Thymus (tissue), 11 donors: ENCODE measurements around the gene CRTC3. TPM values are rescaled to one million over a fixed set of nuclear protein-coding genes. Genes with fewer than 3 reads are reported as not detected.
"Not testable (repeated sequence)": the region's sequence is repeated elsewhere in the genome, so short reads cannot be mapped to it uniquely, and the experiment has no call there.

Experiments used
- DNase-seq, 9 donors: peaks; one replicate each; pipeline ENCODE4 v3.0.0-alpha.2; 2013; ENCODE audit warnings: low spot score in 9 of 9, low read depth in 6 of 9, missing footprints in 1 of 9
- H3K27ac ChIP-seq, 2 donors: one replicate each; pipeline ENCODE4 v1.5.1; 2013; ENCODE audit warnings: control low read depth in 1 of 2, low read depth in 1 of 2, low read length in 1 of 2, mild to moderate bottlenecking in 1 of 2, moderate library complexity in 1 of 2
- H3K27me3 ChIP-seq, 2 donors: one replicate each; pipeline ENCODE4 v1.5.1; 2013; ENCODE audit warnings: low read length in 1 of 2; ENCODE audit not compliant: control insufficient read depth in 2 of 2, insufficient read depth in 1 of 2
- H3K36me3 ChIP-seq, 2 donors: one replicate each; pipeline ENCODE4 v1.5.1; 2013; ENCODE audit warnings: low read length in 1 of 2, mild to moderate bottlenecking in 1 of 2, moderate library complexity in 1 of 2; ENCODE audit not compliant: control insufficient read depth in 2 of 2, insufficient read depth in 2 of 2
- H3K4me1 ChIP-seq, 2 donors: one replicate each; pipeline ENCODE4 v1.5.1; 2013; ENCODE audit warnings: low read length in 2 of 2; ENCODE audit not compliant: control insufficient read depth in 2 of 2, insufficient read depth in 2 of 2
- H3K4me3 ChIP-seq, 2 donors: one replicate each; pipeline ENCODE4 v1.5.1; 2013; ENCODE audit warnings: low read length in 2 of 2, control low read depth in 1 of 2, mild to moderate bottlenecking in 1 of 2
- H3K9me3 ChIP-seq, 2 donors: one replicate each; pipeline ENCODE4 v1.5.1; 2013; ENCODE audit warnings: low read length in 1 of 2, mild to moderate bottlenecking in 1 of 2; ENCODE audit not compliant: control insufficient read depth in 2 of 2, insufficient read depth in 1 of 2
- WGBS: extraction: QIAGEN DNeasy Blood & Tissue Kit; methylation state at CpG from one replicate; pipeline ENCODE4 v1.1.7; 2013; 5-methylcytosine and 5-hydroxymethylcytosine counted together
- polyA plus RNA-seq: library from polyadenylated mRNA; stranded (reverse); fragments of 200-250 nt; gene quantifications from one replicate; pipeline ENCODE4 v1.2.3, GENCODE V29; 2013
- total RNA-seq: library from RNA; stranded (reverse); fragments of 120-200 nt; gene quantifications from one replicate; pipeline ENCODE4 v1.2.4, GENCODE V29; 2013
- donor health status: healthy.

Gene CRTC3
- total and polyA plus RNA-seq, 2 donors: 5.8 to 17.9 TPM

GRCh38 chr15:90683876-90684275 lies 154.2 kb downstream of the CRTC3 start:
- Histone ChIP-seq H3K27ac (no peak overlapping the region), H3K9me3 (peaks cover 0 to under 1% of the 10 kb centered on the region in 2 donors), H3K27me3 (no peaks in the 10 kb centered on the region), H3K36me3 (no peaks in the 10 kb centered on the region), H3K4me1 (peaks cover 24 to 61% of the 10 kb centered on the region in 2 donors), H3K4me3 (no peak overlapping the region)
- 98% methylated on average over 4 of the region's 4 CpGs for WGBS
- no peak for DNase-seq

GRCh38 chr15:90684281-90684680 lies 154.6 kb downstream of the CRTC3 start:
- no peaks in the 10 kb centered on the region for H3K36me3 ChIP-seq
- H3K9me3 ChIP-seq: peaks cover 0 to 4% of the 10 kb centered on the region in 2 donors
- WGBS: 97% methylated on average over 5 of the region's 5 CpGs
- H3K27me3 ChIP-seq: no peaks in the 10 kb centered on the region
- no peak for DNase-seq
- no peak overlapping the region for H3K27ac ChIP-seq
- H3K4me1 ChIP-seq: peaks cover 20 to 57% of the 10 kb centered on the region in 2 donors
- H3K4me3 ChIP-seq: no peak overlapping the region

- H3K36me3 ChIP-seq: no peaks in the 10 kb centered on the region
- H3K4me3 ChIP-seq: no peak overlapping the region
- peak in 3 of 9 donors; percentile 26 to 59 (median 32) for DNase-seq
- H3K4me1 ChIP-seq: peaks cover 19 to 49% of the 10 kb centered on the region in 2 donors
- no peaks in the 10 kb centered on the region for H3K27me3 ChIP-seq
- WGBS: 55% methylated on average over 11 of the region's 11 CpGs
- peaks cover 0 to 8% of the 10 kb centered on the region in 2 donors for H3K9me3 ChIP-seq
- peak overlapping the region; percentile 66 to 95 for H3K27ac ChIP-seq
Measured at GRCh38 chr15:90685591-90686434, 156.1 kb downstream of the CRTC3 start.

- no peaks in the 10 kb centered on the region for H3K27me3 ChIP-seq
- no peaks in the 10 kb centered on the region for H3K36me3 ChIP-seq
- H3K27ac ChIP-seq: peak overlapping the region; percentile 87 to 95
- WGBS: 9% methylated on average over 3 of the region's 3 CpGs
- peak in 8 of 9 donors; percentile 55 to 92 (median 77) for DNase-seq
- H3K4me3 ChIP-seq: no peak overlapping the region
- H3K4me1 ChIP-seq: peaks cover 19 to 46% of the 10 kb centered on the region in 2 donors
- peaks cover 0 to 8% of the 10 kb centered on the region in 2 donors for H3K9me3 ChIP-seq
Measured at GRCh38 chr15:90686435-90687218, 156.9 kb downstream of the CRTC3 start.

- H3K27ac ChIP-seq, H3K9me3 ChIP-seq, H3K36me3 ChIP-seq, DNase-seq, H3K27me3 ChIP-seq, H3K4me3 ChIP-seq: not testable (repeated sequence)
- H3K4me1 ChIP-seq: peaks cover 23 to 47% of the 10 kb centered on the region in 2 donors
- WGBS: 83% methylated on average over 6 of the region's 6 CpGs
Measured at GRCh38 chr15:90689326-90689961, 159.7 kb downstream of the CRTC3 start.

- no peak overlapping the region for H3K4me3 ChIP-seq
- H3K27ac ChIP-seq: no peak overlapping the region
- no peak for DNase-seq
- peaks cover 0 to 8% of the 10 kb centered on the region in 2 donors for H3K9me3 ChIP-seq
- 94% methylated on average over 2 of the region's 2 CpGs for WGBS
- H3K4me1 ChIP-seq: peaks cover 17 to 36% of the 10 kb centered on the region in 2 donors
- H3K36me3 ChIP-seq: no peaks in the 10 kb centered on the region
- no peaks in the 10 kb centered on the region for H3K27me3 ChIP-seq
Measured at GRCh38 chr15:90690585-90690984, 160.9 kb downstream of the CRTC3 start.

- no peak overlapping the region for H3K27ac ChIP-seq
- 96% methylated on average over 4 of the region's 4 CpGs for WGBS
Measured at GRCh38 chr15:90691369-90691768, 161.6 kb downstream of the CRTC3 start.

GRCh38 chr15:90691982-90692773 lies 162.5 kb downstream of the CRTC3 start:
- no peaks in the 10 kb centered on the region for H3K36me3 ChIP-seq
- no peak overlapping the region for H3K27ac ChIP-seq
- 96% methylated on average over 4 of the region's 4 CpGs for WGBS
- no peak overlapping the region for H3K4me3 ChIP-seq
- no peaks in the 10 kb centered on the region for H3K27me3 ChIP-seq
- DNase-seq: no peak
- peaks cover 0 to 8% of the 10 kb centered on the region in 2 donors for H3K9me3 ChIP-seq
- peaks cover 8 to 26% of the 10 kb centered on the region in 2 donors for H3K4me1 ChIP-seq

More at GRCh38 chr15:90691369-90691768, 161.6 kb downstream of the CRTC3 start:
- no peaks in the 10 kb centered on the region for H3K36me3 ChIP-seq
- DNase-seq: no peak
- H3K27me3 ChIP-seq: no peaks in the 10 kb centered on the region
- H3K4me3 ChIP-seq: no peak overlapping the region
- peaks cover 12 to 30% of the 10 kb centered on the region in 2 donors for H3K4me1 ChIP-seq
- peaks cover 0 to 8% of the 10 kb centered on the region in 2 donors for H3K9me3 ChIP-seq
